A549 treated with CpdA at 1 μM for 4 hours (cell line): ENCODE results near the gene ING5. TPM values are rescaled to one million over a fixed set of nuclear protein-coding genes. Genes with fewer than 3 reads are reported as not detected.

Experiments used
- total RNA-seq: library from RNA; stranded (reverse); fragments of 200-300 nt; extraction: Qiagen RNA extraction; gene quantifications from 5 replicates; pipeline ENCODE4 v1.2.3, GENCODE V29; 2022; ENCODE audit warnings: low read depth

ING5 gene
- total RNA-seq: 20.7 to 23.8 TPM (median 23.1 TPM) in 5 replicates

GRCh38 chr2:241701399-241702154 lies at the start of gene ING5:
Gene ING5, plus strand, starts transcription at chr2:241702039. Its CDS starts 27 bp downstream, at chr2:241702066.

GRCh38 chr2:241686650-241687425 lies 15.0 kb upstream of the ING5 start, which contains the start of gene DTYMK:
Gene DTYMK, minus strand, starts transcription at chr2:241686815. Its CDS starts 32 bp downstream, at chr2:241686783.

GRCh38 chr2:241734467-241735208 lies 32.8 kb downstream of the ING5 start, which contains the start of gene D2HGDH:
Gene D2HGDH, plus strand, starts transcription at chr2:241734630. Its CDS starts 595 bp downstream, at chr2:241735225.

GRCh38 chr2:241776336-241777169 lies 74.7 kb downstream of the ING5 start, which contains the start of gene GAL3ST2:
Gene GAL3ST2, plus strand, starts transcription at chr2:241776822. Its CDS starts 134 bp downstream, at chr2:241776956.

Other genes starting within 250 kb of the ING5 start
- 90.8 to 115 TPM (median 105 TPM) in 5 replicates for gene STK25, start 193.5 kb upstream of the ING5 start, total RNA-seq
- gene BOK, start 143.3 kb upstream of the ING5 start, total RNA-seq: 21.8 to 34.1 TPM (median 29.4 TPM) in 5 replicates
- gene THAP4, start 64.9 kb upstream of the ING5 start, total RNA-seq: 58.1 to 87.7 TPM (median 74.3 TPM) in 5 replicates
- 49.2 to 65.1 TPM (median 52.3 TPM) in 5 replicates for gene ATG4B, start 64.3 kb upstream of the ING5 start, total RNA-seq
- gene DTYMK, start 15.2 kb upstream of the ING5 start, total RNA-seq: 112 to 148 TPM (median 134 TPM) in 5 replicates
- 7.6 to 12.6 TPM (median 8.7 TPM) in 5 replicates for gene D2HGDH, start 32.6 kb downstream of the ING5 start, total RNA-seq
- 0.24 to 0.44 TPM (median 0.34 TPM) in 4 of 5 replicates, not detected in the other for gene GAL3ST2, start 74.8 kb downstream of the ING5 start, total RNA-seq
- gene NEU4, start 107.2 kb downstream of the ING5 start, total RNA-seq: 0.14 to 0.45 TPM (median 0.31 TPM) in 5 replicates
- gene PDCD1, start 156.9 kb downstream of the ING5 start, total RNA-seq: not detected in 5 replicates
- gene RTP5, start 167.7 kb downstream of the ING5 start, total RNA-seq: not detected in 5 replicates